DMS79 (cell line): ENCODE data around the gene MAP3K5.
"Not testable (repeated sequence)": the region's sequence is repeated elsewhere in the genome, so short reads cannot be mapped to it uniquely, and the experiment has no call there.

Experiments
- DNase-seq: peaks from one replicate; lab custom pipeline; 2025; lab: John Stamatoyannopoulos, UW

The MAP3K5 gene

GRCh38 chr6:136793363-136793762, 1.1 kb upstream of the MAP3K5 start:
- DNase-seq, result no peak

- DNase-seq, result no peak
Measured at GRCh38 chr6:136792095-136792409, 225 bp downstream of the MAP3K5 start.

GRCh38 chr6:136791296-136792094, 782 bp downstream of the MAP3K5 start:
- DNase-seq, result peak; percentile 16

DNA sequence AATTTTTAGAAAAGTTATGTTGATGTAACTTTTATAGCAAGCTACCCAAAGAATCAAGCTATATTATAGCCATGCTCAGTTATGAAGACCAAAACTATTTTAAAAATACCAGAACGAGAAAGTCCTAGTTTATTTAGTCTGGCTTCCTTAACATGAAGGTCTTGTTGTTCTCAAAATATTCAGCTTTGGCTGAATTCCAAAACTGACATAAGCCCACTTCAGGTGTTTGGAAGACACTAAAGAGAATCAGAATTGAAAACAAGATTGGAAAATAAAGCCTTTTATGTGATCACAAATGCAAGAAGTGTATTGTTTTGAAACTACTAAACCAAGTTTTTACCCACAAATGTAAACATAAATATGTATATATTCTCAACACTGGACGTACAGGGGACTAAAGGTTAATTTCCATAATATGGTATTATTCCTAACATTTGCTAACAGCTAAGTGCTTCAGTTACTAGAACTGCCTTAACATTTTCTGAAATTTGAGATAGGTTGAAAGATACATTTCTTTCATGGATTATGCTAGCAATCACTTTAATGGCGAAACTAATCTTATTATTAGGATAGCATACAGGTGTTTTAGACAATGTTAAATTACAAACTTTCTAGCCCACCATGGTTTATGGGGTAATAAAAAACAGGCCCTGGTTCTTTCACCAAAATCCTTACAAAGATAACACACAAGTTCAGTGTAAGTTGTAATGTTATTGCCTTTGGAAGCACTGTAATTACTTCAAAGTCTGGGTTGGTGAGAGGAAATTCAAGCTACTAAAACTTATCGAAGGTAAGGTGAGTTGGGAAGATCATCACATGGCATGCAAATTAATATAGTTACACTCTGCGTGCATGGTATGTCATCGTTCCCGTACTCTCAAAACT, 1.6 kb downstream of the MAP3K5 start:
- peak; percentile 36 for DNase-seq

- not testable (repeated sequence) for DNase-seq
Measured at GRCh38 chr6:136789440-136789839, 2.8 kb downstream of the MAP3K5 start.

GRCh38 chr6:136788069-136788902, 4.0 kb downstream of the MAP3K5 start:
- DNase-seq, result no peak

GRCh38 chr6:136787726-136788068, 4.6 kb downstream of the MAP3K5 start:
- DNase-seq, result no peak

DNA sequence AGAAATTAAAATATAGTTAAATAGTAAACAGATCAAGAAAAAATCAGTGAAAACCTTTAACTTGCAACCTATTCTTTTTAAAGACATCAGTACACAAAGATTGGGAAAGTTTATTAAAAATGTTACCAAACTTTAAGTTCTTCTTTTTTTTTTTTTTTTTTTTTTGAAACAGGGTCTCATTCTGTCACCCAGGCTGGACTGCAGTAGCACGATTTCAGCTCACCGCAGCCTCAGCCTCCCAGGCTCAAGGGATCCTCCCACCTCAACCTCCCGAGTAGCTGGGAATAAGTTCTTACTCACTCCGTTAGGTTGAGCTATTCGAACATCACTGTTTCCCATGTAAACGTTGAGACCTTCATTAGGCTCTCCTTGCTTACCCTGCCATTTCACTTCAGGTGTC, 5.6 kb downstream of the MAP3K5 start:
- no peak for DNase-seq

- no peak for DNase-seq
Measured at GRCh38 chr6:136784910-136785746, 7.1 kb downstream of the MAP3K5 start.

- no peak for DNase-seq
Measured at GRCh38 chr6:136784271-136784664, 8.0 kb downstream of the MAP3K5 start.

DNA sequence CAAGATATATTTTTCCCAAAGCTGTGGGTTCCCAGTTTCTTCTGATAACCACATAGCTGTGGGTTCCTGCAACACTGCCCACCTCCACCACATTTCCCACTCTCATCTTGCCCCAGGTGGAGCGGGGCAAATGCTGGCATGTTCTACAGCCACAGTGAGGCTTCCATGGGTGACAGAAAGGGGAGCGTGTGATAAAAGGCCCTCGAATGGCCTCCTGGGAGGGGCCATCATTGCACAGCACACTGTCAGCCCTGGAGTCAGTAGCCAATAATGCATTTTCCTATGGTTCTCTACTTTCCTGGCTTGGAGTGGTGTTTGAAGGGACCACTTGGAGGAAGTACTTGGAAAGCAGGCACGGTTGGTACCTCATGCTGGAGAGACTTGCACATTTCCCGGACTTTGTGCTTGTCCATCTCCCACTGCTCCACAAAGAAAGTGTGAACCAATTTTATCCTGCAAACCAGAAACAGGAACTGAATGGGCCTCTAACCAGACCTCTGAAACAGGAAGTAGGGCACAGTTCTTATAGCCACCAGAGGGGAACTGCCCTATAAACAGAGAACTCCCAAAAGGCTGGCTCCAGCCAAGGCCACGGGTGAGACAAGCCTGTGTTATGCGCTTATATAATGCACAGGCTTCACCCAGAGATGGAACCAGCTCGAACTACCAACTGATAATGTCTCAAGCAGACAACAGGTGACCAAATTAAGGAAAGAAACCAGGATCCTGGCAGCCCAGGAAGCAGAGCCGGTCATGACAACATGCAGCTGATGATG, 8.6 kb downstream of the MAP3K5 start:
- DNase-seq, result no peak

DNA sequence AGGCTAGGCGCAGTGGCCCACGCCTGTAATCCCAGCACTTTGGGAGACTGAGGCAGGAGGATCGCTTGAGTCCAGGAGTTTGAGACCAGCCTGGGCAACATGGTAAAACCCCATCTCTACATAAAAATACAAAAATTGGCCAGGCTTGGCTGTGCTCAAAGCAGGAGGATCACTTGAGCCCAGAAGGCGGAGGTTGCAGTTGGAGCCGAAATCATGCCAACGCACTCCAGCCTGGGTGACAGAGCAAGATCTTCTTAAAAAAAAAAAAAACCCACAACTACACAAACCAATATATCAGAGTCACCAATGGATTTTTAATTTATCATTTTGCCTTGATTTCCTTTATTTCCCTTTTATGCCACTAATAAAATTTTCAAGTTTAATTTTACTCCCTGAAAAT, 9.3 kb downstream of the MAP3K5 start:
- no peak for DNase-seq

DNA sequence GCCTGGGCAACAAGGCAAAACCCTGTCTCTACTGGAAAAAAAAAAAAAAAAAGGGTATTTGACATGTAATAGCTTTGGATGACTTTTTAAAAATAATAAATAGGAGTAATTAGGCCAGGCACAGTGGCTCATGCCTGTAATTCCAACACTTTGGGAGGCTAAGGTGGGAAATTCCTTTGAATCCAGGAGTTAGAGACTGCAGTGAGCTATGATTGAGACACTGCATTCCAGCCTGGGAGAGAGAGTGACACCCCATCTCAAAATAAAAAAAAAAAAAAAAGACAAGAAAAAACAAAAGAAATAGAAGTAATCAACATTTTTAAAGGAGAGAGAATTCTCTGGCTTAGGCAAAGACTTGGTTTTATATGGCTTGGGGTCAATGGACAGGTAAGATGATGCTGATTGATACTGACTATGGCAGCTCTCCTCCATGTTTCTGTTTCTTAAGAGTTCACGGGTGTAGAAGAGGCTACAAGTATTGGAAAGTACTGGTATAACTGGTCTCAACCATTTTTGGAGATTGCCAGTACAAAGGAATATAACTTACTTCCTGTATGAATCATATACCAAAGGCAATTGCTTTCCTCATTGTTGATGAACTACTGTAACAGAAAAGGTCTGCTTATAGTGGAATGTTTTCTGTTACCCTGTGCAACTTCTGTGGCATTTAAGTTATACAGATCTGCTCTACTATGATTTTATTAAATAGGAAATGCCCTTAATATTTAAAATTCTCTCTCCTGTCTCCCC, 10.1 kb downstream of the MAP3K5 start:
- no peak for DNase-seq

DNA sequence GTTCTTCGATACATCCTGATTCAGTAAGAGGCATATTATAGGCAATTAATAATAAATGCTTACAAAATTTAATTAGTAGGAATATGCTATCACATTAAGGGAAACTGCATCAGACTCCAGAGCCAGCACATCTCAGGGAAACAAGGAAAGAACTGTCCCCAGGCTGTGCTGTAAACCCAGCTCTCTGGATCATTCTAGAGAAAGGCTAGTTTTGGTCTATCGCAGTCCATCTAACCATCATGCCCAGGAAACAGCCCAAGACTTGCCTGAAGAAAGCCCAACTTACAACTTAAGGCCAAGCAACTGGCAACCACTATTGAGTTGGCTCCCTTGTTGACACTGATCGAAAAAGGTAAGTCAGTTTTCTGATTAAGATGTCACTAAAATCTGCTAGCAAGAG, 11.3 kb downstream of the MAP3K5 start:
- DNase-seq, result no peak

DNA sequence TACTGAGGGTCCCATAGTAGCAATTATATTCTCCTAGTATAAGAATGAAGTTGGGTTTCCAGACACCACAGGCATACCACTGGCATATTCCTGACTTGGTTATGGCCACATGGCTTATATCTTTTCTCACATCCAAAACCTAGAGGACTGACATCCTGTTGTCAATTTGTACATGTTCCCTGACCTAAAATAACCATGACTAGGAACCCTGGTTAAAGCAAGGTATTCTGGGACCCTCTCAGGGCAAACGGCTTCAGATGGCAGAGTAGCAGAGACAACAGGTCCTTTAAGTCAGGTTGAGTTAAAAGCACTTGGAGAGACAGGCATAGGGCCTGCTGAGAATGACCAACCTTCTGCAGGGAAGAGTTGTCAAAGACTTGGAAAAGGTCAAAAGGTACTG, 12.6 kb downstream of the MAP3K5 start:
- no peak for DNase-seq

- DNase-seq, result no peak
Measured at GRCh38 chr6:136777651-136778050, 14.6 kb downstream of the MAP3K5 start.

DNA sequence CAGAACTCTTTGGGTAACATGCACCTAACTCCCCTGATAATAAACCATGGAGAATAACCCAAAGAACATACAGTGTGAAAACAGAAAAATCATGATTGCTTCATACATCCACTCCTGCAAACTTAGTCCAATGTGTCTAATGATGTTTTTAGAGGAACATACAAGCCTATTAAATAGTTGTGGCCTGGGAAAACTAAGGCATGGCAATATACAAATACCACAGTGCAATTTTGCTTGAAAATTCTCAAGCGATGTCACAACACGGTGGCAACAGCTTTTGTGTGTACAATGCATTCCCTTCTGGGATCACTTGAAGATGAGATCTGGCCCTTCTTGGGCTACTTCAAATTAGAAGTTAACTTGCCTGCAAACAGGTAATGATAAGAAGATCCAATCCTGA, 16.7 kb downstream of the MAP3K5 start:
- DNase-seq, result no peak

GRCh38 chr6:136775081-136775480, 17.2 kb downstream of the MAP3K5 start:
- no peak for DNase-seq

- peak; percentile 13 for DNase-seq
Measured at GRCh38 chr6:136774228-136775041, 17.8 kb downstream of the MAP3K5 start.
